Heart right ventricle (tissue), 16 donors: ENCODE measurements around the gene PXDN. TPM values are rescaled to one million over a fixed set of nuclear protein-coding genes. Genes with fewer than 3 reads are reported as not detected.

Experiments used
- ATAC-seq, 8 donors: fragments of 200-7000 bp; cut with Tn5 transposase; one replicate each; pipeline ENCODE4 v1.9.1; 2020; ENCODE audit warnings: mild to moderate bottlenecking in 8 of 8, moderate library complexity in 8 of 8, moderate number of reproducible peaks in 1 of 8
- DNase-seq, 2 donors: peaks; one replicate each; pipeline ENCODE4 v3.0.0-alpha.2; 2020
- H3K27ac ChIP-seq, 10 donors: fragments of 200-600 bp; sonication (generic) in 2 of 10; one replicate each; pipeline versions ENCODE4 v1.5.0 to v1.8.0; 2020 to 2022; ENCODE audit warnings: mild to moderate bottlenecking in 3 of 10
- H3K27me3 ChIP-seq, 7 donors: fragments of 200-600 bp; one replicate each; pipeline ENCODE4 v1.8.0; 2021 to 2022; ENCODE audit warnings: mild to moderate bottlenecking in 2 of 7
- H3K36me3 ChIP-seq, 9 donors: fragments of 200-600 bp; sonication (generic) in 1 of 9; one replicate each; pipeline versions ENCODE4 v1.5.0 to v1.8.0; 2020 to 2022; ENCODE audit warnings: mild to moderate bottlenecking in 2 of 9
- H3K4me1 ChIP-seq, 9 donors: fragments of 200-600 bp; sonication (generic) in 1 of 9; one replicate each; pipeline versions ENCODE4 v1.5.0 to v1.8.0; 2020 to 2022; ENCODE audit warnings: mild to moderate bottlenecking in 4 of 9
- H3K4me3 ChIP-seq, 10 donors: fragments of 200-600 bp; sonication (generic) in 2 of 10; one replicate each; pipeline versions ENCODE4 v1.5.0 to v1.8.0; 2020 to 2022; ENCODE audit warnings: mild to moderate bottlenecking in 7 of 10, moderate library complexity in 2 of 10
- H3K9me3 ChIP-seq, 11 donors: fragments of 200-600 bp in 10 of 11; sonication (generic) in 2 of 11; one replicate each; pipeline versions ENCODE4 v1.5.0 to v1.8.0; 2013 to 2022; ENCODE audit warnings: mild to moderate bottlenecking in 2 of 11, control low read depth in 1 of 11, moderate library complexity in 1 of 11
- CTCF ChIP-seq, 9 donors: fragments of 200-600 bp; sonication (generic) in 2 of 9; IDR thresholded peaks; one replicate each; pipeline versions ENCODE4 v1.5.0 to v1.8.0; 2021 to 2022; ENCODE audit warnings: antibody characterized with exemption in 9 of 9, mild to moderate bottlenecking in 5 of 9, moderate library complexity in 1 of 9
- WGBS, 2 donors: extraction: QIAGEN DNeasy Blood & Tissue Kit; methylation state at CpG; one replicate each; pipeline ENCODE4 v1.1.7; 2013; ENCODE audit warnings: inconsistent platforms in 1 of 2; 5-methylcytosine and 5-hydroxymethylcytosine counted together
- intact Hi-C, 10 donors: fragments of 100-400 bp; cut with DNase I; formaldehyde crosslinking; loops; one replicate each; pipeline versions ENCODE4 v1.11.1 to v1.14.2; 2022
- polyA plus RNA-seq, 2 donors: library from polyadenylated mRNA; stranded (reverse); fragments of 200-250 nt; gene quantifications; one replicate each; pipeline ENCODE4 v1.2.3, GENCODE V29; 2013
- total RNA-seq, 10 donors: library from RNA; stranded (reverse); fragmentation: NEBNext Ultra II Directional in 3 of 10; extraction: Animal tissue kit (Norgen Biotek cat#: 25700) in 3 of 10; gene quantifications; one replicate each; pipeline versions ENCODE4 v1.2.1 to v1.2.4, GENCODE V29; 2021 to 2023
- donor health status: Arrhythmogenic right ventricular cardiomyopathy.
- donor health status: ischemic (EF 13 %, LVEDD 7.1; RV severe dilation, severe dysfunction).
- donor health status: healthy with polysubstance abuse.
- donor health status: DM: no; HTN: yes; CAD: no.
- donor health status: DM: no; HTN: no; CAD: no.
- donor health status: ischemic (EF 25% LVEDD 6.9; RV normal size, moderate dysfunction).
- donor health status: ischemic (EF 25% LVEDD 5.7; RV mildly dilated, moderate dysfunction).
- donor health status: healthy.
- donor health status: DM: yes; HTN: yes; CAD: no.
- donor health status: Ischemic cardiomyopathy.
- donor health status: ischemic (EF 35%, LVEDD 5.7; RV mildly dilated, moderate dysfunction).
- donor health status: nonischemic (EF 11% LVEDD 7.7; RV severe dilation, severe dysfunction).
- donor health status: DM: yes; HTN: yes; CAD: no.
- donor health status: PGD.
- donor health status: ischemic (EF 29% LVEDD 5.4; RV normal size, mild dysfunction).
- donor health status: nonischemic (EF 23%, LVEDD 6.1; RV moderate dilation, normal function).

Gene PXDN
- total and polyA plus RNA-seq, 12 donors: 7.8 to 65.0 (median 18.9) TPM

GRCh38 chr2:1606421-1607235 lies 137.7 kb downstream of the PXDN start:
- Histone ChIP-seq H3K4me1 (peaks cover 14 to 48% (median 28%) of the 10 kb centered on the region in 9 donors), H3K4me3 (no peak overlapping the region), H3K27me3 (peaks cover 0 to 7% (median 0%) of the 10 kb centered on the region in 7 donors), H3K9me3 (no peaks in the 10 kb centered on the region), H3K27ac (peak overlapping the region in 7 of 10 donors; percentile 61 to 84 (median 71)), H3K36me3 (no peaks in the 10 kb centered on the region)
- DNase-seq (no peak), ATAC-seq (peak in 5 of 8 donors; percentile 12 to 42 (median 27))
- intact Hi-C loops: loop anchor here in 1 of 10 donors (5.0 kb wide), 1 partner anchor 136 kb away; the partner anchor contains the start of gene PXDN
- WGBS, 2 donors: 61 to 63% methylated on average over 15 of the region's 15 CpGs
- no peak for TF ChIP-seq CTCF (IDR thresholded peaks at IDR 0.05)

- WGBS, 2 donors: 57 to 66% methylated on average over 14 of the region's 14 CpGs
- no peaks in the 10 kb centered on the region for H3K36me3 ChIP-seq
- H3K4me1 ChIP-seq: peaks cover 14 to 54% (median 34%) of the 10 kb centered on the region in 9 donors
- peak overlapping the region in 9 of 10 donors; percentile 33 to 84 (median 65) for H3K27ac ChIP-seq
- H3K4me3 ChIP-seq: peak overlapping the region in 1 of 10 donors; percentile 18
- H3K9me3 ChIP-seq: no peaks in the 10 kb centered on the region
- intact Hi-C loops: loop anchor here in 1 of 10 donors (5.0 kb wide), 1 partner anchor 136 kb away; the partner anchor contains the start of gene PXDN
- peaks cover 0 to 7% (median 0%) of the 10 kb centered on the region in 7 donors for H3K27me3 ChIP-seq
- DNase-seq (no peak), ATAC-seq (peak in 1 of 8 donors; percentile 29)
- TF ChIP-seq CTCF (IDR thresholded peaks at IDR 0.05): no peak
Observed at GRCh38 chr2:1606046-1606400, 138.3 kb downstream of the PXDN start.

- peak; percentile 32 to 85 (median 78) for ATAC-seq
- Histone ChIP-seq H3K36me3 (no peaks in the 10 kb centered on the region), H3K9me3 (no peaks in the 10 kb centered on the region), H3K4me3 (peak overlapping the region in 2 of 10 donors; percentile 18 to 21), H3K27ac (peak overlapping the region; percentile 4 to 84 (median 63)), H3K27me3 (peaks cover 0 to 7% (median 0%) of the 10 kb centered on the region in 7 donors), H3K4me1 (peaks cover 14 to 56% (median 35%) of the 10 kb centered on the region in 9 donors)
- WGBS, 2 donors: 23 to 37% methylated on average over 32 of the region's 32 CpGs
- intact Hi-C loops: loop anchor here in 1 of 10 donors (5.0 kb wide), 1 partner anchor 137 kb away; the partner anchor contains the start of gene PXDN
- TF ChIP-seq CTCF (IDR thresholded peaks at IDR 0.05): no peak
- DNase-seq: peak; percentile 60 to 76
Observed at GRCh38 chr2:1605102-1606045, 138.9 kb downstream of the PXDN start.

DNA sequence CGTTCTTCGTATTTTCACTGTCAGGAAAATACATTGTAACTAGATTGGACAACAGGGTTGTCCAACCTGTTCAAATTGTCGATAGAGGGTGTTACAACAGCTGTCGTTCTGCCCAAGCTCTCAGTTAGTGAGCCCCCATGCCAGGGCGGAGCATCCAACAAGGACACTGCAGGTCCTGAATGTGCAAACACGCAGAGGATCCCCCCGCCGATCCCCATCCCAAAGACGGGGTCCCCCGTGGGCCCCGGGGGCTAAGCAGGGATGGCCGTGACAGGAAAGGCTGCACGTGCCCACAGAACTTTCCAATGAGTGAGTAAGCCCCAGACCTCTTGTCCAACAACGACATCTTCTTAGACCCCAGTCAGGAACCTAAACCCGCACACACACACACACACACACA lies 140.8 kb downstream of the PXDN start:
- Histone ChIP-seq H3K9me3 (no peaks in the 10 kb centered on the region), H3K36me3 (no peaks in the 10 kb centered on the region), H3K27me3 (peaks cover 0 to 13% (median 0%) of the 10 kb centered on the region in 7 donors), H3K27ac (peak overlapping the region in 1 of 10 donors; percentile 9), H3K4me1 (peaks cover 14 to 58% (median 35%) of the 10 kb centered on the region in 9 donors), H3K4me3 (no peak overlapping the region)
- 95 to 96% methylated on average over 15 of the region's 15 CpGs for WGBS, 2 donors
- TF ChIP-seq CTCF (IDR thresholded peaks at IDR 0.05): no peak
- ATAC-seq (no peak), DNase-seq (no peak)
- intact Hi-C loops: no loop called here
